HK-2 (cell line): ENCODE measurements around the gene HSPA1L.

ENCODE experiments used
- DNase-seq: peaks from one replicate; pipeline ENCODE4 v3.0.0-alpha.2; 2018; ENCODE audit not compliant: unreplicated experiment

HSPA1L gene

DNA sequence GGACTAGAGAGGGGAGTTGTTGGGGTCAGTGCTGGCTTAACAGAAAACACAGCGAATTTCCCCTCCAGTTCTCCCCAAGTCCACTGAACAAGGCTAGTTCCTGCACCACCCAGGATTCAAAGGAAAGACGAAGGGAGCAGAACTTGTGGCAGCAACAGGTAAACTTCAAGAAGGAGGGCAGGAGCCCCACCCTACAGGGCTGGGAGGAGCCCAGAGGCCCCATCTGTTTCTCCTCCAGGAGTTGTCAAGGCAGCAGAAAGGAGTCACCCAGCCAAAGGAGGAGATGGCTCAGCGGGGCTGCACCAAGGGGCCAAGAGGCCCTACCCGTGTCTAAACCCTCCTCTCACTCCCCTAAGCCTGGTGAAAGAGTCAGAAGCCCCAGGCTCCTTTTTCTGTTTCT, 50.9 kb downstream of the HSPA1L start:
- DNase-seq, result no peak

DNA sequence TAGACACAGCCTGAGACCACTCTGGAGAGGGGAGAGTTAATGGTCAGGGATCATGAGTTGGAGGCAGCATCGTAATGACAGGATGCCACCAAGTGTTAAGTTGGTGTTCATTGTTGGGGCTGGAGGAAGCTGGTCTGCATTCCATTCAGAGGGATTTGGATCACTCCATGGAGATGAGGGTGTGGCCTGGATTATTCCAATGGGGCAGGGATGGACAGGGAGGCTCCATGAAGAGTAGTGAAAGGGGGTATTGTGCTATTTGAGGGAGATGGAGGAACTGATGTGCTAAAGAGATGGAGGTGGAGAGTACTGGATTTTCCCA, 51.5 kb downstream of the HSPA1L start:
- no peak for DNase-seq

DNA sequence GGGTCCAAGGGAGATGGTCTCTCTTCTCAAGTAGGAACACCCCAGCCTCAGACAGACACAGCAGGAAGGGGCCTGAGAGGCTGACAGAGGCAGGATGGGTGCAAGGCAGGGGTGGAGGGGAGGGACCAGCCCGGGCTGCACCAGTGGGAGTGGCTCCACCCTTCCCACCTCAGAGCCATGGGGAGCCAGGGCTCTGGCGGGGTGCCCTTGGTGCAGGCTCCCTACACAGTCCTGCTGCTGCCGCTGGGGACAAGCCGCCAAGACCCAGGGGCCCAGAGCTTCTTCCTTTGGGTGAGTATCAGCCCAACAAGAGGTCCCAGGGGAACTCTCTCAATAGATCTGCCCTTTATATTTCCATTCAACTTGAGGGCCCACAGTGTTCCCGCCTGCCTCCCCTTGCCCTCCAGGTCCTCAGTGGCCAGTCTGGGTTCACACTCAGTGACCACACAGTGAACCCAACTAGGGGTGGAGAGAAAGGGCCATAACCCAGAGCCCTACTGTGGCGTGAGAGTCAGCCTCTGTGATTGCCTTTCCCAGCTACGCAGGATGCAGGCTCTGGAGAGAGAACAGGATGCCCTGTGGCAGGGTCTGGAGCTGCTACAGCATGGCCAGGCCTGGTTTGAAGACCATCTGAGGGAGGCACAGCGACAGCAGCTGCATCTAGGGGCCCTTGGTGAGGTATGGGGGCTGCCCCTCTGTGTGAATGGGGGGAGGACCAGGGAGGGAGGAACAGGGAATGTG, 52.0 kb downstream of the HSPA1L start:
- no peak for DNase-seq

DNA sequence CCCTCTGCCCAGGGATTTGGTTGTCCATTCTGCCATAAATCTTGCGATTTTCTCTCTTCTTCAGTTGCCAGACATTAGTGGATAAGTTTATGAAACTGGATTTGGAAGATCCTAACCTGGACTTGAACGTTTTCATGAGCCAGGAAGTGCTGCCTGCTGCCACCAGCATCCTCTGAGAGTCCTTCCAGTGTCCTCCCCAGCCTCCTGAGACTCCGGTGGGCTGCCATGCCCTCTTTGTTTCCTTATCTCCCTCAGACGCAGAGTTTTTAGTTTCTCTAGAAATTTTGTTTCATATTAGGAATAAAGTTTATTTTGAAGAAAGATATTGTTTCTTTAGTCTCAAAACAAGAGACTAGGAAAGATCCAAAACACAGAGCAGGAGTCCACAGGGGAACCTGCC, 52.7 kb downstream of the HSPA1L start, which contains the start of gene SAPCD1:
Gene SAPCD1 (plus strand): TSS at position 301 of the 400 bp plus-strand sequence. CDS start 399 bp downstream, outside the sequence.
- no peak for DNase-seq

DNA sequence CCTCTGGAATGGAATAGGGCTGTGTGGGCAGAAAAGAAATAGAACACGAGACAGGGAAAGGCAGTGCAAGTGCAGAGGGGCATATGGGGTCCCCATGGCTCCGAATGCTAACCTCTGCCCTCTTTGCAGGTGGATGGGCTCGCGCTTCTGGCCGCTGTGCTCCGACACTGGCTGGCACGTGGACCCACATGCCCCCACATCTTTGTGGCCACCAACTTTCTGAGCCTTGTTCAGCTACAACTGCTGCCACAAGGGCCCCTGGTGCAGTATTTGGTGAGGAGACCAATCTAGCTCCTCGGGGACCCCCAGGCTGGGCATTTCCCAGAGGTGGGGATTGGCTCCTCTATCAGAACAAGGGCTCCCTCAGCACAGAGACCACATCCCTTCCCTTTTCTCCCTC, 53.7 kb downstream of the HSPA1L start:
- no peak for DNase-seq

DNA sequence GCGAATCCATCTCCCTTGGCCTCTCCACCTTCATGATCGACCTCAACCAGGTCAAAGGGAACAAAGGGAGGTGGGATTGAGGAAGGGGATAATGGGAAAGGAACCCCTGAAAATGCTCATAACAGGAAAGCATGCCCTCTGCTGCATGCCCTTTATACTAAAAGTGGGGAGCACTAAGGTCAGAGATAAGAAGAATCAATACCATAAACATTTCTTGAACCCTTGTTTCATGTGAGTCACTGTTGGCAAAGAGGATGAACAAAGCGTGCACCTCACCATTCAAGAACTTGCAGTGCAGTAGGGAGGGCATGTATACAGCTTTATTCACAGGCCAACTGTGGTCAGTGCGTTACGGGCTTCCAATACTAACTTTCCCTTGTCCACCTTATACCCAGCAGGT, 54.3 kb downstream of the HSPA1L start:
- no peak for DNase-seq
